Testis (tissue), 2 donors: ENCODE measurements around the gene SLC2A14.

Experiments used
- CTCF ChIP-seq, 3 experiments: fragments of 450-650 bp in 2 of 3; fragments of 200-600 bp in 1 of 3; sonication (generic) in 1 of 3; IDR thresholded peaks; one replicate each; pipeline ENCODE4 v1.5.1; 2016 to 2019; ENCODE audit warnings: antibody characterized with exemption in 3 of 3, mild to moderate bottlenecking in 2 of 3, moderate library complexity in 1 of 3
- POLR2A ChIP-seq: fragments of 450-650 bp; IDR thresholded peaks from one replicate; pipeline ENCODE4 v1.6.1; 2017; ENCODE audit warnings: antibody characterized with exemption, mild to moderate bottlenecking, moderate library complexity

GRCh38 chr12:7859552-7859951, 13.2 kb downstream of the SLC2A14 start:
- TF ChIP-seq CTCF (IDR thresholded peaks at IDR 0.05) (no peak), POLR2A (no peak)
